NCI-H226 (cell line): Measurements from ENCODE around the gene DIDO1.
A peak's percentile ranks its signal among the peaks of the same experiment; 100 is the strongest.

Experiments used
- DNase-seq: peaks from one replicate; pipeline ENCODE4 v3.0.0-alpha.2; 2015

DIDO1 gene

DNA sequence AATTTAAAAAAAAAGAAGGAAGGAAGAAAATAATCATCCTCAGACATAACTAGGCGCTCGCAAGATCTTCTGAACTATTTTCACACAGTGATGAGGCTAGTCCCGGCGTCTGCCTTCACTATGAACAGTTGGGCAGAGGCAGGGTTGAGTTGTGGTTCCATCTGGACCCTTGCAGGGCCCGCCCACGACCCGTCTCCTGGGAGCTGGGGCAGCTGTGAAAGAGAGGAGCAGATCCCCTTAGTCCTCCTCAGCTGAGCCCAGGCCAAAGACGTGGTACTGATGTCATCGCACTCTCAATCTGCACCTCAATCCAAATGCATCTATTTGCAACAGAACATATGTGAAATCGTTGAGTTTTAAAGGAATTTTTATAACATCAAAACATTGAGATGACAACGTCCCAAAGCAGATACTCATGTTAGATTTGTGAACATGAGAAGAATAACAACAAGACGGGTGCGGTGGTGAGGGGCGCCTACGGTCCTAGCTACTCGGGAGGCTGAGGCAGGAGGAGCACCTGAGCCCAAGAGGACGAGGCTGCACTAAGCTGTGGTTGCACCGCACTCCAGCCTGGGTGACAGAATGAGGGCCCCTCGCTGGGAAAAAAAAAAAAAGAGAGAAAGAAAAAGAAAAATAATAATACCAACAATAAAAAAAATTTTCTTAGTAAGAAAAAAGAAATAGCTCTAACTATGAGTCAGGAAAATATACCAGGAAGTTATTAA, 80.0 kb downstream of the DIDO1 start:
- DNase-seq, result no peak

DNA sequence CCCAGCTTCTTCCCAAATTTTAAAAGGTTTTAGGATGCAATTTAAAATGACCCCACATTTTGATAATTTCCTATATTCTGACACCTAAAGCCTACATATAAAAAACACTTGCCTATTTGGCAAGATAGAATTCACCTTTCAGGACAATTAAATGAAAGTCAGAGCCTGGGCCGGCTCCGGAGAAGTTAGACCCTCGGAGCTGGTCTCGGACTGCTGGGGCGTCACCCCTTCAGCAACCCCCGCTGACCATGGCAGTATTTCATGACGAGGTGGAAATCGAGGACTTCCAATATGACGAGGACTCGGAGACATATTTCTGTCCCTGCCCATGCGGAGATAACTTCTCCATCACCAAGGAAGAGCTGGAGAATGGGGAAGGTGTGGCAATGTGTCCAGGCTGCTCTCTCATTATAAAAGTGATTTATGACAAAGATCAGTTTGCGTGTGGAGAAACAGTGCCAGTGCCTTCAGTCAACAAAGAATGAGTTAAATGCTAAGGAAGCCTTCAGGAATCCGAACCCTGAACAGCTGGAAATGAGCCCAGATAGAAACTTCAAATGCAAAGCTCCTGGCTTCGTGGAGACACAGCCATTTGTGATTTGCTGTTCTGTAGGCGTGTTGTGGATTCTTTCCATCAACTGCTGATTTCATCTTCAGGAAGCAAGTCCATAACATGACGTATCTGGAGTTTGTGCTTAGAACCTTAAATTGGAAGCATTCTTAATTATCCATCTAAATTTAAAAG, 80.7 kb downstream of the DIDO1 start:
- no peak for DNase-seq

DNA sequence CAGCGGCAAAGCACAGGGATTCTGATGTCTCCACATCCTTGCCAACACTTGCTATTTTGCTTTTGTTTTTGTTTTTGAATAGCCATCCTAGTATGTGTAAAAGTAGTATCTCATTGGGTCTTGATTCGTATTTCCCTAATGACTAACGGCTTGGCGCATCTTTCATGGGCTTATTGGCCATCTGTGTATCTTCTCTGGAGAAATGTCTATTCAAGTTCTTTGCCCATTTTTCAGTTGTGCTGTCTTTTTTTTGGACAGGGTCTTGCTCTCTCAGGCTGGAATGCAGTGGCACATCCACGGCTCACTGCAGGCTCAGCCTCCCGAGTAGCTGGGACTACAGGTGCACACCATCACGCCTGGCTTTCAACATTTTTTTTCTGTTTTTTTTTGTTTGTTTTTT, 82.1 kb downstream of the DIDO1 start:
- DNase-seq, result no peak

DNA sequence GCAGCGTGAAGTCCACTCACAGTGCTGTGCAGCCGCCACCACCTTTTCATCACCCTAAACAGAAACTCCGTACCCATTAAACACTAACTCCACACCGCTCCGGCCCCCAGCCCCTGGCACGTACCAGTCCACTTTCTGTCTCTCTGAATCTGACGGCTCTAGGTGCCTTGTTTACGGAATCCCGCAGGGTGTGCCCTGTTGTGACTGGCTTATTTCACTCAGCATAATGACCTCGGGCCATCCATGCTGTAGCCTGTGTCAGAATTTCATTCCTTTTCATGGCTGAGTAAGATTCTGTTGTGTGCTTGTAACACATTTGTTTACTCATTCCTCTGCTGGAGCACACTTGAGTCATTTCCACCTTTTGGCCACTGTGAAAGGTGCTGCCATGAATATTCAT, 82.6 kb downstream of the DIDO1 start:
- no peak for DNase-seq

DNA sequence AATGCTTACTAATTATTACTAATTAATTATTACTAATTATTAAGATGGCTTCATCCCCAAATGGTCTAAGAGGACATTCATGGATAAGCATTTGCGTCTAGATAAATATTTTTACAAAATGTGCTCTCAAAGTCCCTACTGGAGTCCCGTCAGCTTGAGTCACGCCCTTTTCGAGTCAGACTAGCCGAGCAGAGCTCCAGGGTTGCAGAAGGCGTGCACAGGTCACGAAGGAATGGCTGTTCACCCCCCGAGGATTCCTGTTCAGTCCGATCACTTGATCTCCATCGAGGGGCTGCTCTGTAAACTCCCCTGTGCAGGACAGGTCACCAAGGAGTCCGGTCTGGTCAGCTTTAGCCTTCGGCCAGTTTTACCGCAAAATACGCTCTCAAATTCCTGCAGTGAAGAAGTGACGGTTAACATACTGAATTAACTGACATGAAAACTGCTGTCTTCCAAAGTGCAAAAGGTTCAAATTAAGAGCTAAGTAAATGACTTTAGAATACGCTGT, 84.5 kb downstream of the DIDO1 start:
- DNase-seq, result no peak

DNA sequence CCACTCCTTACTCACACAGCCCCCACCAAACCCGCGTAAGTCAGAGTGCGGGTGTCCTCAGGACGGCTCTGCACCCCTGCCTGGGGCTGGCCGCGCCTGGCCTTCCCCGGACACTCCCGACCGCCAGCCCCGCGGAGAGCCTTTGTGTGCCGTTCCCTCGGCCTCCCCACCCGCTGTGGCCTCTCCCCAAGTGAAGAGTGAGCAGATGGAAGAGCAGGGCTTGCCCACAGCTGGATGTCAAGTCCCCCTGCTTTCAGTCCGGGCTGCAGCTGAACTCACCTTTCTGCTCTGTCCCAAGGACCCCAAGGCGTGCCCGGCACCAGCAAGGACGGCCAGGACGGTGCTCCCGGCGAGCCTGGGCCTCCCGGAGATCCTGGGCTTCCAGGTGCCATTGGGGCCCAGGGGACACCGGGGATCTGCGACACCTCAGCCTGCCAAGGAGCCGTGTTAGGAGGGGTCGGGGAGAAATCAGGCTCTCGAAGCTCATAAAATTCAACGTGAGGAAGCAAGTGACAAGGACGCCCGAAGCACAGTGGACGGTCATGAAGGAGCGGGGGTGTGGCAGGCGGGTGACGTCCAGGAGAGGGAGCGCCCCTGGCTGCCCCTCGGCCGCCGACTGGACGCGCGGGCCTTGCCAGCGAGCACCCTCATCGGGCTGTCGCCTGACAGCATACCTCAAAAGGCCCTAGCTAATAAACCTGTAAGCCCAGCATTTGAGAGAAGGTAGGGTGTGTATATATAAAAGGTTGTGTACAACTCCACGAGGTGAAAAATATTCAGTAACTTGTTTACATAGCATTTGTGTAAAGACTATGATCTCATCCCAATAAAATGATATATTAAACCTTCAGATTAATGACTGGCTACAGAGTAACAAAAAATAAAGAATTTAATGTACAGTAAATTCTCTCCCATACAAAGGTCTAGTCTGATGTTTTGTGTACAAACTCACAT, 85.8 kb downstream of the DIDO1 start:
- DNase-seq, result no peak

DNA sequence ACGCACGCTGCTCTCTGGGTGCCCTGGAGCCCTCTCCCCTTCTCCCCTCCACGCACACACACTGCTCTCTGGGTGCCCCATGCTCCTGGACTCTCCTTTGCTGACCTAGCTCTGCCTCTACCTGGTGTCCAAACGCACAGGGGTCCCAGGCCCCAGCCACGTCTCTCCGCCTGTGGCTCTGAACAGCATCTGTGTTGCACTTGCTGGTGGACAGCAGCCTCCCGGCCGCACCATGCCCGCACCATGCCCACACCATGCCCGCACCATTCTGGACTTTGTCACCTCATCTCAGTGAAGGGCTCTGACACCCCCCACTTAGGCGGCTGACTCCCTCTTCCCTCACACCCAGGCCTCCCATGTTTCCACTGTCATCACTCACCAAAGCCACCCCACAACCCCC, 86.5 kb downstream of the DIDO1 start:
- DNase-seq, result no peak

DNA sequence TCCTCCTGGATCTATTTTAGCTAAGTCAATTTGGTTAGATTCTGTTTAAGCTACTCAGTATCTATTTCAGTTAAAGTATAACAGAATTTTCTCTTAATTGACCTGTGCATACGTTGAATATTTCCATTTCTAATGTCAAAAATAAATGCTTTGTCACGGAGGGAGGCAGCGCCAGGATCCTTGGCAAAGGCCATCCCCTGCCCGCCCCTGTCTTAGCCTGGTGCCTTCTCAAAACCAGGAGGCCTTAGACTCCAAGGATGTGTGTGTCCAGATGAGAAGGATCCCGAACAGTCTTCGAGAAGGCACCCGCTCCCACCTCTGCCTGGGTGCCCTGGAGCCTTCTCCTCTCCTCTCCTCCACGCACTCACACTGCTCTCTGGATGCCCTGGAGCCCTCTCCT, 87.0 kb downstream of the DIDO1 start:
- DNase-seq, result no peak

DNA sequence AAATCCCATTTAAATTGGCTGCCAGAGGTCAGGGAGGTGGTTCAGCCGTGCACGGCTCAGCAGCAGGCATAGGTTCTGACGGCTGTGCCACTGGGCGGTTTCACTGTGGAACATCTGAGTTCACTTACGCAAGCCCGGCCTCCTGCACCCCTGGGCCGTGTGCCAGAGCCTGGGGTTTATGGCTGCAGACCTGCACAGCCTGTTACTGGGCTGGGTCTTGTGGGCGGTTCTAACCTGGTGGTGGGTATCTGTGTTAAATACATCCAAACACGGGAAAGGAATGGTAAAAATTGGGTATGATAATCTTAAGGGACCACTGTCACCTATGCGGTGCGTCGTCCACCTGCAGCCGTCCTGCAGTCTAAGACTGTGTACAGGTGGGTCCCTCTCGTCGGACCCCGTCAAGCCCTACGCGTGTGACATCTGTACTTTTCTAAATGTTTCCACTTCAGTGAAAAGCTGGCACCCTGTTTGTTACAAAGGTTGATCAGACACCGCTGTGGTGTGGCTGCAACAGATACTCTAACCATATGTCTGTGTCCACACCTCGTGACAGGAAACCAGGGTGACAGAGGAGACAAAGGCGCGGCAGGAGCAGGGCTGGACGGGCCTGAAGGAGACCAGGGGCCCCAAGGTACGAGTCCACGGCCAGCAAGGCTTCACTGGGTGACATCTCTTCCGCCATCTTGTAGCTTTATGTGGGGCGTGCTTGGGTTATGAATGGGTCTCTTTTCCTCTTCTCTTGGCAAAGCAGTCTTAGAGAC, 88.0 kb downstream of the DIDO1 start:
- peak; percentile 33 for DNase-seq

DNA sequence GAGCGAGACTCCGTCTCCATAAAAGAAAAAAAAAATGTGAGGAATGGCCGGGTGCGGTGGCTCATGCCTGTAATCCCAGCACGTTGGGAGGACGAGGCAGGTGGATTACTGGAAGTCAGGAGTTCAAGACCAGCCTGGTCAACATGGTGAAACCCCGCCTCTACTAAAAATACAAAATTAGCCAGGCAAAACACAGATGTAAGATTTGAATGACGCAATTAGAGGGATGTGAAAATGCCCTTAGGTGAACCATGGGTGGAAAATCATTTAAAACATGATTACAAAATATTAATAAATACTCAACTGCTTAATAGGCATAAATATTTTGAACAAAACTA, 88.5 kb downstream of the DIDO1 start:
- DNase-seq, result no peak

DNA sequence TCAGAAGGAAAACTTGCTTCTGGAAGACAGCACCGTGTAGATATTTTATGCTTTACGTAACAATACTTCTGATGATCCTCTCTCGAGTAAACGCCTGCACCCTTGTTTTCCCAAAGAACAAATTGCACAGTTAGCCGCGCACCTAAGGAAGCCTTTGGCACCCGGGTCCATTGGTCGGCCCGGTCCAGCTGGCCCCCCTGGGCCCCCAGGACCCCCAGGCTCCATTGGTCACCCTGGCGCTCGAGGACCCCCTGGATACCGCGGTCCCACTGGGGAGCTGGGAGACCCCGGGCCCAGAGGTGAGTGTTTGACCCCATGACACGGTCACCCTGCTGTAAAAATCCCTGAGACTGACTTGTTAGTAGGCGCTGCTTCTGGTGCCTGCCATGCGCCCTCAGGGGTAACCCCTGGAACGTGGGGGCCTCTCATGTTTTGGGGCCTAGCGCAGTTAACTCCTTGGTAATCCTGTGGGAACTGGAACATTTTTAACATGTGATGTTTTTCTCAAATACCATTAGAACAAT, 89.3 kb downstream of the DIDO1 start:
- no peak for DNase-seq

DNA sequence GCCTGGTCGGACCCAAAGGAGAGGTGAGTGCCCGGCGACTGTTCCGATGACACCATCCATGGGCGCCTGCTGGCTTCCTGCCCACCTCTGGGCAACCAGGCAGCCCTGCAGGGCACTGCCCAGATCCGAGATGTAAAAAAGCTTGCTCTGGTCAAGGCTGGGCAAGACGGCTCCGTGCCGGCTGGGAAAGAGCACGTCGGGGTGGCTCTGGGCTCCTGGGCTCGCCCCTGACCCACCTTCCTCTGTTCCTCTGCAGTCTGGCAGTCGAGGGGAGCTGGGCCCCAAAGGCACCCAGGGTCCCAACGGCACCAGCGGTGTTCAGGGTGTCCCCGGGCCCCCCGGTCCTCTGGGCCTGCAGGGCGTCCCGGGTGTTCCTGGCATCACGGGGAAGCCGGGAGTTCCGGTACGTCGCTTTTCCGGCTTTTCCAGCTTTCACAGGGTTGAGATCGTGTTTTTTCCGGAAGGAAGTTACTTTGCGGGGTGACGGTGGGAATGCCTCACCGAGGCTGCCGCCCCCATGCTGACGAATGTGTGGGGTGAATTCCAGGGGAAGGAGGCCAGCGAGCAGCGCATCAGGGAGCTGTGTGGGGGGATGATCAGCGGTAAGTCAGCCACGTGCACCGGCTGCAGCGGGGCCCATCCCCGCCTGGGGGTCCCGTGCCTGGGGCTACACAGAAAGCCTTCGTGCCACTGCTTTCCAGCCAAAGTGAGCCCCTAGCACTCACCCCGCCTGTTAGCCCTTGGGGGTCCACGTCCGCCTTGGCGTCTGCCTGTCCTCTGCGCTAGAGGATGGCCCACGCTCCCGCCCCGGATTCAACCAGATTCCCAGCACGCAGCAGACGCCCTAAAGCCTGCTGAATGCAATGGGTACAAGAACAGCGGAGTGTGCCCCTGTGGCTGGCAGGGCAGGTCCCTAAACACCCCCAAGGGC, 90.1 kb downstream of the DIDO1 start:
- no peak for DNase-seq

DNA sequence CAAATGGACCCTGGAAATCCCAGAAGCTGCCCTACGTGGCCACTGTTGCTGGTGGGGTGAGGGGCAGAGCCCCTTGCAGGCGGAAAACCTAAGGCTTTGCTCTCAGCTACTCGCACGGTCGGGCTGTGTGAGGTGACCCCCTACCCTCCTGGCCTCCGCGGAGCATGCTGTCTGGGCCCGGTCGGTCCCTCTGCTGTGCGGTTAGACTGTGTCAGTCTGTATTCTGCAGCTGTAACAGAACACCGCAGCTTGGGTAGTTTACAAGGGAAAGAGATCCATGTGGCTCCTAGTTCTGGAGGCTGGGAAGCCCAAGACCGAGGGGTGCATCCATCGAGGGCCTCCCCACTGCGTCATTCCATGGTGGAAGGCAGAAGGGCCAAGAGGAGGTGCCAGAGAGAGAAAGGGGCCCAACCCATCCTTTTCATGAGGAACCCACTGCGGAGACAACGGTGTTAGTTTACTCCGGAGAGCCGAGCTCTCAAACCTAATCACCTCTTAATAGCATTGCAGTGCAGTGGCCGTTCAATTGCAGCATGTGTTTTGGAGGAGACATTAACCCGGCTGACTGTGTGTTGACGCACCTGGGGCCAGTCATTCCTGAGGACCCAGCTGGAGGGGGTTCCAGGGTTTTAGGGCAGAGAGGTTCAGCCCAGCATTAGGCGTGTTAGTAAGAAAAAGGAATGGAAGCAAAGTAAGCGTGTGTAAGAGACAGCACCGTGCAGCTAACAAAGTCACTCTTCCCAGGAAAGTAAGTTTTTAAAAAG, 91.2 kb downstream of the DIDO1 start:
- DNase-seq, result no peak

DNA sequence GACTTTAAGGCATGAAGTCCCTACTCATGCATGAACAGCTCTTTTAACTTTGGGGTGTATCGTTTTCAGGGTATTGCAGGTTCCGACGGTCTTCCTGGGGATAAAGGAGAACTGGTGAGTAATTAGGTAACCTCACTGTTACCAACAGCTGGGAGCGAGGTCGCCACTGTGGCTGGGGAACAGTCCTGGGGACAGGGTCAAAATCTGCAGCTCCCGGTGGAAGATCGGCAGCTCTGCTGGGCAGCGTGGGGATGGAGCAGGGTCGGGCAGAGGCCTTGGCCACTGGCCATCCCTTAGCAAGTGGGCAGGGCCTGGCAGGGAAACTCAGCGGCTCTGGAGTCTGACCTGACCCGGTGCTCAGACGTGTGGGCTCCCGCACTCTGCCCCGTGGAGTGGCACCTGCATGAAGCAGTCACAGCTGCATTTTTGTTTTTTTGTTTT, 93.3 kb downstream of the DIDO1 start:
- DNase-seq, result no peak

DNA sequence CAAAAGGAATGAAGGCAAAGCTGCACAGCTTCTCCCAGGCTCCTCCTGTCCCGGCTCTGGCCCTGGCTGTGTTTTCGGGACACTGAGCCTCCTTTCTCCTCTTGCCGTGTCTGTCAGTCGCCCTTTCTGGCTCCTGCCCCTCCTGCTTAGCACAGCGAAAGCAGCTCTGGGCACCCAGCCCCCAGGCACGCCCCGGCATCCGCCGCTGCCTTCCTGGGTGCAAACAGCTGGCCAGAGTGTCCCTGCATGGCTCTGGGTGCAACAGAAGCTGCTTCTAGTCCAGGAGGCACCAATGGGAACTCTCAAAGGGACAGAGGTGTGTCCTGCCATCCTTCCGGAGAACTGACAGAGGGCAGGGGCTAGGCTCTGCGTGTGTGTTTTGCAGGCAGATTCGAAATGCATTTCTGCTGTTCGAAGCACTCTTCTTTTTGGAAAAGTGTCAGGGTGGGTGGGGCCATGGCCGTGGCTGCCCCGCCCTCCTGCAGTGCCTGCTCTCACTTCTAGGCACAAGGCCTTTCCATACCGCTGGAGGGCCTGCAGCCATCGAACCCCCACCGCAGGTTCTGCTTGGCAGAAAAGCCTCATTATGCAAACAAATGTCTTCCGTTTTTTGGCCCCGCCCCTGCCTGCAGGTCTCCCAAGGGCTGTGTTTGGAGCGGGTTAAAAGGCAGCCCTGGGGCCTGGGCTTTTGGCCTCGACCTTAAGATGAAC, 93.9 kb downstream of the DIDO1 start:
- DNase-seq, result no peak

DNA sequence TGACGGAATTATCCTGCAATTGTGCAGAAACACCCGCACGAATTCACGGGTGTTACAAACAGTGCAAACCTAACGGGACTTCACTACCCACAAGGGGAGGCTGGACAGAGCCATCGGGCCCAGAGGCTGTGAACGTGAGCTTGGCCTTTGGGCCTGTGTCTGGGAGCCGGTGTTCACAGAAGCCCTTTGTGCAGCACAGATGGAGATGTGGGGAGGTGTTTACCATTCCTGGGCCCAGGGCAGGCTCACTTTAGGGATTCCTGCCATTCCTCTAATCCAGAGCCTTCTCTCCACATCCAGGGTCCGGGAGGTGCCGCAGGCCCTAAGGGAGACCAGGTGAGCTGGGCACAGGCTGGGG, 94.5 kb downstream of the DIDO1 start:
- DNase-seq, result no peak

DNA sequence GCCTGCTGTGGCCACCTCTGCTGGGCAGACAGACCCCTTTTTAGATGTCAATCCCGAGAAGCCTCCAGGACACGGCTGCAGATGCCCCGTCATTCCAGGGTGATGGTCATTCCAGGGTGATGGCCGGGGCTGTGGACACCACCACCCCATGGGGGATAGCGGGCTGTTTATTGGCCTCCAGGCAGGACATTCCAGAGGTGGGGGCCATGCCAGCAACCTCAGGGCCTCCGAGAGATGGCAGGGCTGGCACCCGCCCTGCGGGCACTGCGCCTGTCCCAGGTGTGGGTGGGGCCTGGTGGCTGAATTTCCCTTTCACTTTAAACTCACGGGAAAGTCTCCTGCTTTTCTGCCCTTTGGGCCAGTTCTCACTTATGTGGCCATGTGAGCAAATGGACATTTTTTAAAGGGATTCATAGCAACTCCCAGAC, 94.9 kb downstream of the DIDO1 start:
- no peak for DNase-seq

DNA sequence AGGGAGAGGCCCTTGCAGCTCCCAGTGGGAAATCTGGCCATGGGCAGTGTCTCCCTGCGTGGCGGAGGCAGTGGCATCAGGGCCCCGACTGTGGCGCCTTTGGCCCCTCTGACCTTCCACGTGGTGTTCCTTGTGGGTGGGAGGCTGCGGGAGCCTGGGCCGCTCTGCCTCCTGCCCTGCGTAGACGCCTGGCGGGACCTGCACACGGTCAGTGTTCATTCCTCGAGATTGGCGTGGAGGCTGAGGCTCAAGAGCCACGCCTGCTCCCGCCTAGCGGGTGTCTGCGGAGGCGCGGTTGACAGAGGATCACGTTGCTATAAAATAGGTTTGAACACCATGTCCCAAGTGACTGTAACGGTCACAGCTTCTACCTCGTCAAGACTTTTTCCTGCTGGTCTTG, 95.5 kb downstream of the DIDO1 start:
- DNase-seq, result no peak

DNA sequence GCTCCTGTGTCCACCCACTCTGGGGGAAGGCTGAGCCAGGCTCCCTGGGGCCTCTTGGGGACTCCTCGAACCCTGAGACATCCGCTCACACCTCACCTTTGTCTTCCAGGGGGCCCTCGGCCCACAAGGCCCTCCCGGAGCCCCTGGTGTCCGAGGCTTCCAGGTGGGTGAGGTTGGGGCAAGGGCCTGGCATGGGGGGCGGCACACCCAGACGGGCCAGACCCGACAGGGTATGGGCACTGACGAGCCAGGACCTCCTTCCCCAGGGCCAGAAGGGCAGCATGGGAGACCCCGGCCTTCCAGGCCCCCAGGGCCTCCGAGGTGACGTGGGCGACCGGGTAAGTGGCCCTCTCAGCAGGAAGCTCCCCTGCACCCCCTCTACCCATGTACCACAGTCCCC, 96.1 kb downstream of the DIDO1 start:
- no peak for DNase-seq
